ENCODE measurements around the gene NUP214.

- no peak for TF ChIP-seq CTCF (IDR thresholded peaks at IDR 0.05; ENCODE audit: poor library complexity, severe bottlenecking)
- no peak for TF ChIP-seq POLR2AphosphoS5 (IDR thresholded peaks at IDR 0.05)
- TF ChIP-seq TAF1 (IDR thresholded peaks at IDR 0.05; ENCODE audit: low read depth) = no peak
- TF ChIP-seq EZH2 (IDR thresholded peaks at IDR 0.05; ENCODE audit: borderline replicate concordance, insufficient read depth, low read length, poor library complexity, severe bottlenecking) = no peak
- TF ChIP-seq, protein P1, sequence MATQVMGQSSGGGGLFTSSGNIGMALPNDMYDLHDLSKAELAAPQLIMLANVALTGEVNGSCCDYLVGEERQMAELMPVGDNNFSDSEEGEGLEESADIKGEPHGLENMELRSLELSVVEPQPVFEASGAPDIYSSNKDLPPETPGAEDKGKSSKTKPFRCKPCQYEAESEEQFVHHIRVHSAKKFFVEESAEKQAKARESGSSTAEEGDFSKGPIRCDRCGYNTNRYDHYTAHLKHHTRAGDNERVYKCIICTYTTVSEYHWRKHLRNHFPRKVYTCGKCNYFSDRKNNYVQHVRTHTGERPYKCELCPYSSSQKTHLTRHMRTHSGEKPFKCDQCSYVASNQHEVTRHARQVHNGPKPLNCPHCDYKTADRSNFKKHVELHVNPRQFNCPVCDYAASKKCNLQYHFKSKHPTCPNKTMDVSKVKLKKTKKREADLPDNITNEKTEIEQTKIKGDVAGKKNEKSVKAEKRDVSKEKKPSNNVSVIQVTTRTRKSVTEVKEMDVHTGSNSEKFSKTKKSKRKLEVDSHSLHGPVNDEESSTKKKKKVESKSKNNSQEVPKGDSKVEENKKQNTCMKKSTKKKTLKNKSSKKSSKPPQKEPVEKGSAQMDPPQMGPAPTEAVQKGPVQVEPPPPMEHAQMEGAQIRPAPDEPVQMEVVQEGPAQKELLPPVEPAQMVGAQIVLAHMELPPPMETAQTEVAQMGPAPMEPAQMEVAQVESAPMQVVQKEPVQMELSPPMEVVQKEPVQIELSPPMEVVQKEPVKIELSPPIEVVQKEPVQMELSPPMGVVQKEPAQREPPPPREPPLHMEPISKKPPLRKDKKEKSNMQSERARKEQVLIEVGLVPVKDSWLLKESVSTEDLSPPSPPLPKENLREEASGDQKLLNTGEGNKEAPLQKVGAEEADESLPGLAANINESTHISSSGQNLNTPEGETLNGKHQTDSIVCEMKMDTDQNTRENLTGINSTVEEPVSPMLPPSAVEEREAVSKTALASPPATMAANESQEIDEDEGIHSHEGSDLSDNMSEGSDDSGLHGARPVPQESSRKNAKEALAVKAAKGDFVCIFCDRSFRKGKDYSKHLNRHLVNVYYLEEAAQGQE (IDR thresholded peaks at IDR 0.05; ENCODE audit: borderline replicate concordance) = no peak
- TF ChIP-seq RAD21 (conservative IDR thresholded peaks at IDR 0.05) = no peak
- TF ChIP-seq EP300 (conservative IDR thresholded peaks at IDR 0.05; ENCODE audit: poor library complexity, severe bottlenecking) = no peak
- TF ChIP-seq MXI1 (conservative IDR thresholded peaks at IDR 0.05; ENCODE audit: poor library complexity, severe bottlenecking) = no peak
- no peak for TF ChIP-seq SMC3 (conservative IDR thresholded peaks at IDR 0.05; ENCODE audit: poor library complexity)
Measured at GRCh38 chr9:131214286-131214856, 89.0 kb downstream of the NUP214 start.
